Measurements from ENCODE around the gene ZMIZ2.
A peak's percentile ranks its signal among the peaks of the same experiment; 100 is the strongest.
"Not testable (repeated sequence)": the region's sequence is repeated elsewhere in the genome, so short reads cannot be mapped to it uniquely, and the experiment has no call there.

Gene ZMIZ2

GRCh38 chr7:44759246-44759645 is 10.6 kb downstream of the ZMIZ2 start:
- no peak for DNase-seq

GRCh38 chr7:44760034-44760580 is 11.5 kb downstream of the ZMIZ2 start:
- DNase-seq = no peak

GRCh38 chr7:44761207-44762161 is 12.8 kb downstream of the ZMIZ2 start:
- no peak for DNase-seq

- DNase-seq = no peak
Observed at GRCh38 chr7:44762300-44762699, 13.7 kb downstream of the ZMIZ2 start.

- DNase-seq = no peak
Observed at GRCh38 chr7:44762726-44763522, 14.3 kb downstream of the ZMIZ2 start.

GRCh38 chr7:44764081-44764480 is 15.4 kb downstream of the ZMIZ2 start:
- DNase-seq = no peak

- DNase-seq = no peak
Observed at GRCh38 chr7:44764665-44765578, 16.3 kb downstream of the ZMIZ2 start.

- DNase-seq = no peak
Observed at GRCh38 chr7:44765579-44766415, 17.1 kb downstream of the ZMIZ2 start.

GRCh38 chr7:44766416-44766801 is 17.8 kb downstream of the ZMIZ2 start:
- DNase-seq = no peak

GRCh38 chr7:44767134-44767911 is 18.7 kb downstream of the ZMIZ2 start:
- DNase-seq = no peak

- peak; percentile 71 for DNase-seq
Observed at GRCh38 chr7:44767912-44768627, 19.4 kb downstream of the ZMIZ2 start.

- no peak for DNase-seq
Observed at GRCh38 chr7:44768628-44769371, 20.2 kb downstream of the ZMIZ2 start.

- no peak for DNase-seq
Observed at GRCh38 chr7:44769376-44769775, 20.7 kb downstream of the ZMIZ2 start.

GRCh38 chr7:44769776-44770294 is 21.2 kb downstream of the ZMIZ2 start:
- no peak for DNase-seq

GRCh38 chr7:44771358-44771757 is 22.7 kb downstream of the ZMIZ2 start:
- DNase-seq = no peak

GRCh38 chr7:44772440-44772839 is 23.8 kb downstream of the ZMIZ2 start:
- DNase-seq = no peak

- DNase-seq = no peak
Observed at GRCh38 chr7:44772867-44773266, 24.2 kb downstream of the ZMIZ2 start.

GRCh38 chr7:44774486-44774885 is 25.8 kb downstream of the ZMIZ2 start:
- not testable (repeated sequence) for DNase-seq

Data from activated effector memory CD4-positive, alpha-beta T cell treated with anti-CD3 and anti-CD28 coated beads, Interleukin-2, amount 50 U/mL, for 16 hours (primary cell).